ENCODE results near the gene POU4F1.

The POU4F1 gene

GRCh38 chr13:78606471-78607408, 3.4 kb upstream of the POU4F1 start:
- no peak for TF ChIP-seq CTCF (IDR thresholded peaks at IDR 0.05; ENCODE audit: extremely low read depth, missing control alignments)
- no peak for DNase-seq (ENCODE audit: low spot score)

GRCh38 chr13:78604782-78605611, 1.6 kb upstream of the POU4F1 start:
- peak; percentile 34 for DNase-seq (ENCODE audit: low spot score)
- TF ChIP-seq CTCF (IDR thresholded peaks at IDR 0.05; ENCODE audit: extremely low read depth, missing control alignments) = no peak

GRCh38 chr13:78602561-78603239, 652 bp downstream of the POU4F1 start:
- peak; percentile 68 for DNase-seq (ENCODE audit: low spot score)
- no peak for TF ChIP-seq CTCF (IDR thresholded peaks at IDR 0.05; ENCODE audit: extremely low read depth, missing control alignments)

- TF ChIP-seq CTCF (IDR thresholded peaks at IDR 0.05; ENCODE audit: extremely low read depth, missing control alignments) = no peak
- peak; percentile 45 for DNase-seq (ENCODE audit: low spot score)
These were observed 1.3 kb downstream of the POU4F1 start for GRCh38 chr13:78601874-78602560.

GRCh38 chr13:78601124-78601873, 2.1 kb downstream of the POU4F1 start:
- DNase-seq (ENCODE audit: low spot score) = peak; percentile 52

More at GRCh38 chr13:78601124-78601873, 2.1 kb downstream of the POU4F1 start:
- no peak for TF ChIP-seq CTCF (IDR thresholded peaks at IDR 0.05; ENCODE audit: extremely low read depth, missing control alignments)
